A549 (cell line): ENCODE data around the gene F2R. TPM values are rescaled to one million over a fixed set of nuclear protein-coding genes. Genes with fewer than 3 reads are reported as not detected.
"Not testable (repeated sequence)": the region's sequence is repeated elsewhere in the genome, so short reads cannot be mapped to it uniquely, and the experiment has no call there.

ENCODE experiments used
- ATAC-seq, 2 experiments: fragments of 200-7000 bp in 1 of 2; fragments of >200 bp in 1 of 2; cut with Nextera tagmentation in 1 of 2; cut with Tn5 transposase in 1 of 2; 3 replicates each; pipeline versions ENCODE4 v1.8.0 to v1.9.1; 2018 to 2020; ENCODE audit warnings: mild to moderate bottlenecking in 1 of 2, moderate library complexity in 1 of 2
- CTCF ChIA-PET: fragments of 300-600 bp; sonication (Branson Sonifier 250); formaldehyde crosslinking; extraction: SDS; loops from one replicate; lab custom pipeline; 2021; ENCODE audit warnings: antibody characterized with exemption, inconsistent platforms; lab: Yijun Ruan, JAX
- POLR2A ChIA-PET: fragments of 350-600 bp; formaldehyde crosslinking; extraction: SDS; loops from one replicate; lab custom pipeline; 2021; ENCODE audit warnings: antibody characterized with exemption, inconsistent platforms; lab: Yijun Ruan, JAX
- DNase-seq, 2 experiments: peaks; one replicate each; pipeline versions ENCODE4 v3.0.0 to v3.0.0-alpha.2; 2011 to 2016; ENCODE audit warnings: low read depth in 1 of 2, low spot score in 1 of 2
- FAIRE-seq: peaks from 2 replicates; lab custom pipeline; 2011; peaks lifted over from hg19 to GRCh38; lab: Jason Lieb, UNC
- H3K27ac ChIP-seq, 2 experiments: fragments of >200 bp; sonication (Bioruptor Twin); formaldehyde crosslinking; 3 replicates each; pipeline ENCODE4 v1.5.1; 2016 to 2017
- H3K4me1 ChIP-seq: fragments of >200 bp; sonication (Bioruptor Twin); formaldehyde crosslinking; 3 replicates; pipeline ENCODE4 v1.6.1; 2016
- H3K4me2 ChIP-seq: fragments of >200 bp; sonication (Bioruptor Twin); formaldehyde crosslinking; 3 replicates; pipeline ENCODE4 v1.6.1; 2016
- H3K4me3 ChIP-seq: fragments of >200 bp; sonication (Bioruptor Twin); formaldehyde crosslinking; 3 replicates; pipeline ENCODE4 v1.5.1; 2016
- H3K9me3 ChIP-seq: fragments of >200 bp; sonication (Bioruptor Twin); formaldehyde crosslinking; 3 replicates; pipeline ENCODE4 v1.6.1; 2016
- CBX2 ChIP-seq: fragments of 200-600 bp; sonication (generic); IDR thresholded peaks from 2 replicates; pipeline ENCODE4 v1.6.1; 2016; ENCODE audit warnings: low read depth, mild to moderate bottlenecking, borderline replicate concordance
- CBX8 ChIP-seq: fragments of 200-600 bp; sonication (generic); IDR thresholded peaks from 2 replicates; pipeline ENCODE4 v1.6.1; 2016
- CEBPB ChIP-seq, 2 experiments: fragments of >200 bp in 1 of 2; sonication (Bioruptor Twin) in 1 of 2; formaldehyde crosslinking in 1 of 2; IDR thresholded peaks; 2 replicates each; pipeline ENCODE4 v1.6.1; 2012 to 2016
- CHD4 ChIP-seq: fragments of 200-600 bp; sonication (generic); IDR thresholded peaks from 2 replicates; pipeline ENCODE4 v1.6.1; 2016; ENCODE audit warnings: antibody characterized with exemption, mild to moderate bottlenecking, borderline replicate concordance
- EHF ChIP-seq: fragments of 250-450 bp; sonication (Bioruptor Pico); IDR thresholded peaks from 2 replicates; pipeline ENCODE4 v1.5.0; 2020; ENCODE audit warnings: mild to moderate bottlenecking
- ESRRA ChIP-seq: fragments of 150-350 bp; IDR thresholded peaks from 2 replicates; pipeline ENCODE4 v1.6.1; 2014; ENCODE audit warnings: mild to moderate bottlenecking, low read length, borderline replicate concordance
- HDAC2 ChIP-seq: fragments of 200-600 bp; sonication (generic); IDR thresholded peaks from 2 replicates; pipeline ENCODE4 v1.6.1; 2016
- HEYL ChIP-seq: fragments of 250-450 bp; sonication (Bioruptor Pico); IDR thresholded peaks from 2 replicates; pipeline ENCODE4 v1.8.0; 2021; ENCODE audit warnings: mild to moderate bottlenecking, moderate library complexity
- HOXB5 ChIP-seq: fragments of 250-450 bp; sonication (Bioruptor Pico); IDR thresholded peaks from 2 replicates; pipeline ENCODE4 v1.5.0; 2020; ENCODE audit warnings: mild to moderate bottlenecking, moderate library complexity
- JUN ChIP-seq, 2 experiments: fragments of >200 bp; sonication (Bioruptor Twin); formaldehyde crosslinking; IDR thresholded peaks; 2 replicates in 1 of 2; 3 replicates in 1 of 2; pipeline ENCODE4 v1.6.1; 2016 to 2017
- JUNB ChIP-seq: fragments of >200 bp; sonication (Bioruptor Twin); formaldehyde crosslinking; IDR thresholded peaks from 2 replicates; pipeline ENCODE4 v1.6.1; 2016
- KDM1A ChIP-seq: fragments of 200-600 bp; sonication (generic); IDR thresholded peaks from 2 replicates; pipeline ENCODE4 v1.6.1; 2016; ENCODE audit warnings: low read depth, mild to moderate bottlenecking
- NPAS2 ChIP-seq: fragments of 250-450 bp; sonication (Bioruptor Pico); IDR thresholded peaks from 2 replicates; pipeline ENCODE4 v1.8.0; 2022; ENCODE audit warnings: mild to moderate bottlenecking, moderate library complexity, borderline replicate concordance
- RAD21 ChIP-seq, 2 experiments: fragments of >200 bp in 1 of 2; sonication (Bioruptor Twin) in 1 of 2; formaldehyde crosslinking in 1 of 2; IDR thresholded peaks in 1 of 2; conservative IDR thresholded peaks in 1 of 2; 2 replicates in 1 of 2; 3 replicates in 1 of 2; pipeline ENCODE4 v1.6.1; 2012 to 2018; ENCODE audit warnings: inconsistent platforms in 1 of 2
- RARB ChIP-seq: fragments of 250-450 bp; sonication (Bioruptor Pico); IDR thresholded peaks from 2 replicates; pipeline ENCODE4 v1.8.0; 2021; ENCODE audit warnings: mild to moderate bottlenecking, moderate library complexity
- RFX5 ChIP-seq: fragments of 450-650 bp; IDR thresholded peaks from 2 replicates; pipeline ENCODE4 v1.7.1; 2014; ENCODE audit warnings: antibody characterized with exemption, mild to moderate bottlenecking, moderate library complexity
- RNF2 ChIP-seq: fragments of 200-600 bp; sonication (generic); IDR thresholded peaks from 2 replicates; pipeline ENCODE4 v1.6.1; 2016; ENCODE audit warnings: low read depth, mild to moderate bottlenecking, antibody characterized with exemption, moderate library complexity, borderline replicate concordance
- SMC3 ChIP-seq: fragments of >200 bp; sonication (Bioruptor Twin); formaldehyde crosslinking; IDR thresholded peaks from 3 replicates; pipeline ENCODE4 v1.6.1; 2018; ENCODE audit warnings: inconsistent platforms
- SREBF2 ChIP-seq: fragments of 450-650 bp; IDR thresholded peaks from 2 replicates; pipeline ENCODE4 v1.6.1; 2014; ENCODE audit warnings: mild to moderate bottlenecking, moderate library complexity
- TFCP2L1 ChIP-seq: fragments of 250-450 bp; sonication (Bioruptor Pico); IDR thresholded peaks from 2 replicates; pipeline ENCODE4 v1.5.0; 2021; ENCODE audit warnings: mild to moderate bottlenecking
- ZC3H11A ChIP-seq: fragments of 450-650 bp; IDR thresholded peaks from 2 replicates; pipeline ENCODE4 v1.6.1; 2014; ENCODE audit warnings: antibody characterized with exemption, mild to moderate bottlenecking
- WGBS: methylation state at CpG from one replicate; pipeline ENCODE4 v1.1.6; 2017; ENCODE audit errors: missing lambda C conversion rate; 5-methylcytosine and 5-hydroxymethylcytosine counted together
- polyA plus RNA-seq, 4 experiments: library from polyadenylated mRNA; depleted of rRNA in 3 of 4; stranded (reverse); fragments of >200 nt; fragmentation: RNase III in 1 of 4; extraction: RNeasy Plus Mini Kit Qiagen cat#74134 plus additional on column Dnase treatment in 1 of 4; gene quantifications; 2 replicates in 3 of 4; 3 replicates in 1 of 4; pipeline ENCODE4 v1.2.3, GENCODE V29; 2011 to 2017
- TF ChIP-seq, protein P1 (sequence below): fragments of >200 bp; sonication (Bioruptor Twin); formaldehyde crosslinking; IDR thresholded peaks from 3 replicates; pipeline ENCODE4 v1.6.1; 2016
- TF ChIP-seq, protein P2 (sequence below): IDR thresholded peaks from 2 replicates; pipeline ENCODE4 v1.6.1; 2012
- TF ChIP-seq, protein P3 (sequence below): fragments of 150-350 bp; IDR thresholded peaks from 2 replicates; pipeline ENCODE4 v1.6.1; 2014; ENCODE audit warnings: low read depth, mild to moderate bottlenecking, low read length
- TF ChIP-seq, protein P4 (sequence below): fragments of 250-450 bp; sonication (Bioruptor Pico); IDR thresholded peaks from 2 replicates; pipeline ENCODE4 v1.5.0; 2021; ENCODE audit warnings: mild to moderate bottlenecking, moderate library complexity, borderline replicate concordance

Gene F2R
- polyA plus RNA-seq, 2 of the 4 experiments (the other 2 are of a cell fraction), result 30.4 to 114 TPM

DNA sequence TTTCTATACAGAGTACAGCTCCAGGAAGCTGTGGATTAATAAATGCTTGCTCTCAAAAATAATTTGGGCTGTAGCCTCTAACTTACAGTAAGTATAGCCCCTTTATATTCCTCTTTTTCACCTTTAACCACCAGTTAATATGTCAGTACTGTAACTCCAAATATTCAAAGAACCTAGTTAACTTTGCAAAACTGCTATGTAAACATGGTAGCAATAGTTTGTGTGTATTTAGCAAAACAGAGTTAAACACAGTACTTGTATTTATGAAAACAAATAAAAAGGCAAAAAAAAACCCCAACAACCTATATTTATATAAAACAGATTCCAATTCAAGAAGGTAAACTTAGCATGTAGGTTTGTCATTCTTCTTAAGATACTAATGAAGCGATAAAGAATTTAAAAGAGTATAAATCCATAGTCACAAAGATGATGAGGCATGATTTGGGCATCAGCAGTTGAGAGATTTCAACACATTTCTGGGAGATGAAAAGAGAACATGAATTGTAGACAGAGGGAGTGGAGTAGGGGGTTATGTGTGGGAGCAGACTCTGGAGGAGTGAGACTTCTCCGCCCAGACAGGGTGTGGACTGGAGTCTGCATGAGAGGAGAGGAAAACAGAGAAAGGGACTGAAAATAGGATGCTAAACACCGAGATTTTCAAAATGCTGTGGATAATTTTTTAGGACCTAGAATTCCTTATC lies 55.9 kb downstream of the F2R start (continued):
- TF ChIP-seq ESRRA (no peak), EHF (CRISPR knock-in tag) (no peak), HOXB5 (CRISPR knock-in tag) (no peak), RNF2 (no peak), KDM1A (no peak)
- TF ChIP-seq, protein P1, sequence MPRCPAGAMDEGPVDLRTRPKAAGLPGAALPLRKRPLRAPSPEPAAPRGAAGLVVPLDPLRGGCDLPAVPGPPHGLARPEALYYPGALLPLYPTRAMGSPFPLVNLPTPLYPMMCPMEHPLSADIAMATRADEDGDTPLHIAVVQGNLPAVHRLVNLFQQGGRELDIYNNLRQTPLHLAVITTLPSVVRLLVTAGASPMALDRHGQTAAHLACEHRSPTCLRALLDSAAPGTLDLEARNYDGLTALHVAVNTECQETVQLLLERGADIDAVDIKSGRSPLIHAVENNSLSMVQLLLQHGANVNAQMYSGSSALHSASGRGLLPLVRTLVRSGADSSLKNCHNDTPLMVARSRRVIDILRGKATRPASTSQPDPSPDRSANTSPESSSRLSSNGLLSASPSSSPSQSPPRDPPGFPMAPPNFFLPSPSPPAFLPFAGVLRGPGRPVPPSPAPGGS, result peak; percentile 33; the same call in 1 of the 3 replicates

DNA sequence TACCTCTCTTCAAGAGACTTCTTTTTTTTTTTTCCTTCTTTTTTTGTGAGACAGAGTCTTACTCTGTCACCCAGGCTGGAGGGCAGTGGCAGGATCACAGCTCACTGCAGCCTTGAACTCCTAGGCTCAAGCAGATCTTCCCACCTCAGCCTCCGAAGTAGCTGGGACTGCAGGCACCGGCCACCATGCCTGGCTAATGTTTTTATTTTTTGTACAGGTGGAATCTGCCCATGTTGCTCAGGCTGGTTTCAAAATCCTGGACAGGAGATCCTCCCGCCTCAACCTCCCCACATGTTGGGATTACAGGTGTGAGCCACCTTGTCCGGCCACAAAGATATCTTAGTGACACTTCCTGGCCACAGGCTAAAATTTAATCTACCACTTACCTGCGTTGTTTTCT lies 60.0 kb downstream of the F2R start:
- Histone ChIP-seq H3K27ac (peak overlapping the region; percentile 22 to 76; a peak in 4 of 6 replicates), H3K4me3 (no peak overlapping the region), H3K9me3 (no peaks in the 10 kb centered on the region), H3K4me2 (no peak overlapping the region), H3K4me1 (peaks cover 23% of the 10 kb centered on the region)
- POLR2A ChIA-PET, result interaction anchor here (0.6 kb wide), 1 partner anchor 20 kb away, joined by 6 read pairs; no protein-coding TSS in a partner anchor
- no peak for TF ChIP-seq RNF2
- no peak for TF ChIP-seq CHD4
- TF ChIP-seq ZC3H11A, result no peak
- no peak for TF ChIP-seq JUNB
- TF ChIP-seq RAD21 (conservative IDR thresholded peaks at IDR 0.05 in 1 of 2, IDR thresholded peaks at IDR 0.05 in 1 of 2), result no peak
- TF ChIP-seq, protein P2, sequence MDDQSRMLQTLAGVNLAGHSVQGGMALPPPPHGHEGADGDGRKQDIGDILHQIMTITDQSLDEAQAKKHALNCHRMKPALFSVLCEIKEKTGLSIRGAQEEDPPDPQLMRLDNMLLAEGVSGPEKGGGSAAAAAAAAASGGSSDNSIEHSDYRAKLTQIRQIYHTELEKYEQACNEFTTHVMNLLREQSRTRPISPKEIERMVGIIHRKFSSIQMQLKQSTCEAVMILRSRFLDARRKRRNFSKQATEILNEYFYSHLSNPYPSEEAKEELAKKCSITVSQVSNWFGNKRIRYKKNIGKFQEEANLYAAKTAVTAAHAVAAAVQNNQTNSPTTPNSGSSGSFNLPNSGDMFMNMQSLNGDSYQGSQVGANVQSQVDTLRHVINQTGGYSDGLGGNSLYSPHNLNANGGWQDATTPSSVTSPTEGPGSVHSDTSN, result no peak
- no peak for TF ChIP-seq JUN (IDR thresholded peaks at IDR 0.05)
- no peak for TF ChIP-seq TFCP2L1 (CRISPR knock-in tag)
- TF ChIP-seq, protein P3, sequence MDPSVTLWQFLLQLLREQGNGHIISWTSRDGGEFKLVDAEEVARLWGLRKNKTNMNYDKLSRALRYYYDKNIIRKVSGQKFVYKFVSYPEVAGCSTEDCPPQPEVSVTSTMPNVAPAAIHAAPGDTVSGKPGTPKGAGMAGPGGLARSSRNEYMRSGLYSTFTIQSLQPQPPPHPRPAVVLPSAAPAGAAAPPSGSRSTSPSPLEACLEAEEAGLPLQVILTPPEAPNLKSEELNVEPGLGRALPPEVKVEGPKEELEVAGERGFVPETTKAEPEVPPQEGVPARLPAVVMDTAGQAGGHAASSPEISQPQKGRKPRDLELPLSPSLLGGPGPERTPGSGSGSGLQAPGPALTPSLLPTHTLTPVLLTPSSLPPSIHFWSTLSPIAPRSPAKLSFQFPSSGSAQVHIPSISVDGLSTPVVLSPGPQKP, result no peak
- ATAC-seq (no peak), DNase-seq (no peak), FAIRE-seq (no peak)
- CTCF ChIA-PET, result interaction anchor here (0.6 to 7.8 kb wide), 8 partner anchors 15 to 254 kb away, joined by 3 to 145 read pairs (median 38); partner anchors contain the start of genes AGGF1 and F2R
- WGBS, result 85% methylated on average over 5 of the region's 5 CpGs

DNA sequence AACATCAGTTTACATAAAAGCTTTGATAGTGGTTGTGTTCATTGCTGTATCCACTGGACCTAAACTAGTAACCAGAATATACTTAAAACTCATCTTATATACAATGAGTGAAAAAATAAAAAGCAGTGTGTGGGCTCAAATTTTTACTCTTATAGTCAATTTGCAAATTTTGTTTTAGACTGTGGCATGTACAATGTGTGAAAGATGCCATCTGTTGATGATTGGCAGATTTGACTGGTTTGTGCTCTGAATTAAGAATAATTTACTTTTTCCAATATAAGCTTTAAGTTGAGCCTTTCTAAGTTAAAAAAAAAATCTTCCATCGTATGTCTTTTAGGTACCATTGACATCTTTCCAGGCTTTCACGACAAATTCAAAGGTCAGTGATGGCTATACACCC lies 60.5 kb downstream of the F2R start:
- H3K4me2 ChIP-seq, result no peak overlapping the region
- 82% methylated on average over 2 of the region's 2 CpGs for WGBS
- H3K4me1 ChIP-seq, result peaks cover 18% of the 10 kb centered on the region
- FAIRE-seq (no peak), ATAC-seq (no peak), DNase-seq (no peak)
- TF ChIP-seq HDAC2 (no peak), HEYL (CRISPR knock-in tag) (no peak), CBX2 (no peak), SMC3 (no peak), NPAS2 (no peak), CEBPB (IDR thresholded peaks at IDR 0.05) (no peak), KDM1A (no peak), RFX5 (no peak), ESRRA (no peak), CBX8 (no peak), JUNB (no peak), SREBF2 (no peak), RARB (no peak)
- TF ChIP-seq, protein P4, sequence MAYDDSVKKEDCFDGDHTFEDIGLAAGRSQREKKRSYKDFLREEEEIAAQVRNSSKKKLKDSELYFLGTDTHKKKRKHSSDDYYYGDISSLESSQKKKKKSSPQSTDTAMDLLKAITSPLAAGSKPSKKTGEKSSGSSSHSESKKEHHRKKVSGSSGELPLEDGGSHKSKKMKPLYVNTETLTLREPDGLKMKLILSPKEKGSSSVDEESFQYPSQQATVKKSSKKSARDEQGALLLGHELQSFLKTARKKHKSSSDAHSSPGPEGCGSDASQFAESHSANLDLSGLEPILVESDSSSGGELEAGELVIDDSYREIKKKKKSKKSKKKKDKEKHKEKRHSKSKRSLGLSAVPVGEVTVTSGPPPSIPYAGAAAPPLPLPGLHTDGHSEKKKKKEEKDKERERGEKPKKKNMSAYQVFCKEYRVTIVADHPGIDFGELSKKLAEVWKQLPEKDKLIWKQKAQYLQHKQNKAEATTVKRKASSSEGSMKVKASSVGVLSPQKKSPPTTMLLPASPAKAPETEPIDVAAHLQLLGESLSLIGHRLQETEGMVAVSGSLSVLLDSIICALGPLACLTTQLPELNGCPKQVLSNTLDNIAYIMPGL (CRISPR knock-in tag), result no peak
- POLR2A ChIA-PET, result interaction anchor here (0.6 kb wide), 1 partner anchor 20 kb away, joined by 6 read pairs; no protein-coding TSS in a partner anchor
- CTCF ChIA-PET, result interaction anchor here (0.6 to 7.8 kb wide), 7 partner anchors 29 to 491 kb away, joined by 3 to 145 read pairs (median 6); partner anchors contain the start of genes AGGF1 and F2R
- H3K9me3 ChIP-seq, result no peaks in the 10 kb centered on the region
- no peak overlapping the region for H3K4me3 ChIP-seq
- H3K27ac ChIP-seq, result peak overlapping the region; percentile 32 to 76; a peak in 4 of 6 replicates

DNA sequence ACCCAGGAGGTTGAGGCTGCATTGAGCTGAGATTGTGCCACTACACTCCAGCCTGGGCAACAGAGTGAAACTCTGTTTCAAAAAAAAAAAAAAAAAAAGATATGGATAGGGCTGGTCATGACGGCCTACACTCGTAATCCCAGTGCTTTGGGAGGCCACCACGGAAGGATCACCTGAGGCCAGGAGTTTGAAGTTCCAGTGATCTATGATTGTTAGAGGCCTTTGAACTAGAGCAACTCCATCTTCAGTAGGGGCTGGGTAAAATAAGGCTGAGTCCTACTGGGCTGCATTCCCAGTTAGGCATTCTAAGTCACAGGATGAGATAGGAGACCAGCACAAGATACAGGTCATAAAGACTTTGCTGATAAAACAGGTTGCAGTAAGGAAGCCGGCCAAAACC lies 64.7 kb downstream of the F2R start:
- ATAC-seq, H3K4me2 ChIP-seq, FAIRE-seq, H3K4me3 ChIP-seq, H3K9me3 ChIP-seq, POLR2A ChIA-PET, DNase-seq: not testable (repeated sequence)
- H3K4me1 ChIP-seq, result peaks cover 16% of the 10 kb centered on the region
- WGBS, result 90% methylated on average over 4 of the region's 4 CpGs
- H3K27ac ChIP-seq, result peak overlapping the region in 1 of 2 experiments; percentile 87; a peak in 2 of 6 replicates
- CTCF ChIA-PET, result interaction anchor here (0.7 to 1.6 kb wide), 4 partner anchors 15 to 179 kb away, joined by 3 to 6 read pairs (median 3); no protein-coding TSS in a partner anchor
